SJCRH30 (cell line): Measurements from ENCODE around the gene CEP78. TPM values are rescaled to one million over a fixed set of nuclear protein-coding genes. Genes with fewer than 3 reads are reported as not detected.
A peak's percentile ranks its signal among the peaks of the same experiment; 100 is the strongest.

Experiments used
- DNase-seq, 2 experiments: peaks; one replicate each; pipeline ENCODE4 v3.0.0-alpha.2; 2015 to 2020
- H3K27ac ChIP-seq: fragments of 250-450 bp; sonication (Bioruptor Pico); 2 replicates; pipeline ENCODE4 v1.5.1; 2020; ENCODE audit warnings: mild to moderate bottlenecking, moderate library complexity
- H3K27me3 ChIP-seq: fragments of 250-450 bp; sonication (Bioruptor Pico); 2 replicates; pipeline ENCODE4 v1.5.1; 2020; ENCODE audit warnings: mild to moderate bottlenecking, moderate library complexity
- H3K36me3 ChIP-seq: fragments of 250-450 bp; sonication (Bioruptor Pico); 2 replicates; pipeline ENCODE4 v1.5.1; 2020; ENCODE audit warnings: mild to moderate bottlenecking, moderate library complexity
- H3K4me1 ChIP-seq: fragments of 250-450 bp; sonication (Bioruptor Pico); 2 replicates; pipeline ENCODE4 v1.5.1; 2020; ENCODE audit warnings: mild to moderate bottlenecking, moderate library complexity
- H3K4me3 ChIP-seq: fragments of 250-450 bp; sonication (Bioruptor Pico); 2 replicates; pipeline ENCODE4 v1.5.1; 2020; ENCODE audit warnings: mild to moderate bottlenecking, moderate library complexity
- H3K9me3 ChIP-seq: fragments of 250-450 bp; sonication (Bioruptor Pico); replicated peaks from 2 replicates; pipeline ENCODE4 v1.5.1; 2020; ENCODE audit warnings: mild to moderate bottlenecking, moderate library complexity
- total RNA-seq: library from RNA; depleted of rRNA; stranded (reverse); fragments of >200 nt; shearing (Covaris generic); gene quantifications from 2 replicates; pipeline ENCODE4 v1.2.3, GENCODE V29; 2014

The CEP78 gene
- total RNA-seq, 1 experiment from 2014 or later = 89.2 TPM

DNA sequence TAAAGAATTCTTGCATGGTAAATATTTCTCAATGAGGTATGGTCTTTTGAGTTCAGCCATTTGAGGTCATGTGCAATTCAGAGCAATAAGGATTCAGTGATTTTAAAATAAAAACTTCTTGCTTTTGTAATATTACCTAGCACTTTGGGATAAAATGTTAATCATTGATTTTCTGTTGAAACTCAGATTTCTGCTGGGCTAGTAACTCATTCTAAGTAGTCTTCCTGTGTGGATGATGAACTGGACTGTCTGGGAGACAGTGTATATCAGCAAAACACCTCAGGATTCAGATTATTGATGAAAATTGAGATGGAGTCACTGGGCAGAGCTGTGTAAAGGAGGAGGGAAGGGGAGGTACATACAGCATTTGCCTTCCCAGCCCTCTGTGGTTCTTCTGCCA, 50.2 kb downstream of the CEP78 start:
- Histone ChIP-seq H3K4me3 (no peak overlapping the region), H3K4me1 (peaks cover 19% of the 10 kb centered on the region), H3K27ac (no peak overlapping the region), H3K36me3 (no peaks in the 10 kb centered on the region), H3K27me3 (no peaks in the 10 kb centered on the region), H3K9me3 (no peaks in the 10 kb centered on the region)
- DNase-seq = no peak

DNA sequence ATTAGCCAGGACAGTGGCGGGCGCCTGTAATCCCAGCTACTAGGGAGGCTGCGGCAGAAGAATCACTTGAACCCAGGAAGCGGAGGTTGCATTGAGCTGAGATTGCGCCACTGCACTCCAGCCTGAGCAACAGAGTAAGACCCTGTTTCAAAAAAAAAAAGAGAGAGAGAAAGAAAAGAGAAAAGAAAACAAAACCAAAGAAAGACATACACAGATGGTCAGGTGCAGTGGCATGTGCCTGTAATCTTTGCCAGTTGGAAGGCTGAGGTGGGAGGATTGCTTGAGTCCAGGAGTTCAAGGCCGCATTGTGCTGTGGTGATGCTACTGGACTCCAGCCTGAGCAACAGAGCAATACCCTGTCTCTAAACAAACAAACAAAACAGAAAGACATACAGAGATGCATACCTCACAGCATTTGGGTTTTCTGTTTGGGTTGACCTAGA, 51.1 kb downstream of the CEP78 start:
- Histone ChIP-seq H3K36me3 (no peaks in the 10 kb centered on the region), H3K4me3 (no peak overlapping the region), H3K4me1 (peaks cover 22% of the 10 kb centered on the region), H3K27ac (no peak overlapping the region), H3K9me3 (no peaks in the 10 kb centered on the region), H3K27me3 (no peaks in the 10 kb centered on the region)
- no peak for DNase-seq

DNA sequence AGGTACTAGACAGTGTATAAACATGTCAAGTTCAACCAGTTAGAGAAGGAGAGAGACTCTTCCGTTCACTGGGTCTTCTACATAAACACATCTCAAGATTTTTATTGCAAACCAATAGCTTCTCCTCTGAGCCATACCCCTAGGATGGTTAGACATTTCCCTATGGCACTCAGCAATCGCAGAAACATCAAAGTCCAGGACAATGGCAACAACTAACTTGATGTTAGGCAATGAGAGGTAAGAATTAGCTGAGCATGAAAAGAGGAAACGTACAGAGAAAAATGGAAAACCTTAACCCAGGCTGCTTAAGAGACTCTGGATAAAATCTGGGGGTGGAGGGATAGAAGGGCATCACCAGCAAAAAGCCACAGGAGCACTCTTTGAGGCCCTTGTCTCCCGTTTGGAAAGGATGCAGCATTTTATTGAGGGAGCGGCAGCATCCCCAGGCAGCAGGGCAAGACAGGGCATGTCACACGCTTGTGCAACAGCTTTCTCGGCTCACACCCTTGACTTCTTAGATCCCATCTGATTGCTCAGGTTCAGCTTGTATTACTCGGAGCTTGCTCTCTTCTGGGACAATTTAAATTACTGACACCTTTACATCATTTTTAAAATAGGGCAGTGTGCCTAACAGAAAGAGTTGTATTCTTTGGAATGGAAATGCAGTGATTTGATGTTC, 52.5 kb downstream of the CEP78 start:
- no peaks in the 10 kb centered on the region for H3K36me3 ChIP-seq
- H3K27me3 ChIP-seq = no peaks in the 10 kb centered on the region
- peaks cover 11% of the 10 kb centered on the region for H3K4me1 ChIP-seq
- no peaks in the 10 kb centered on the region for H3K9me3 ChIP-seq
- no peak overlapping the region for H3K27ac ChIP-seq
- H3K4me3 ChIP-seq = no peak overlapping the region
- no peak for DNase-seq

DNA sequence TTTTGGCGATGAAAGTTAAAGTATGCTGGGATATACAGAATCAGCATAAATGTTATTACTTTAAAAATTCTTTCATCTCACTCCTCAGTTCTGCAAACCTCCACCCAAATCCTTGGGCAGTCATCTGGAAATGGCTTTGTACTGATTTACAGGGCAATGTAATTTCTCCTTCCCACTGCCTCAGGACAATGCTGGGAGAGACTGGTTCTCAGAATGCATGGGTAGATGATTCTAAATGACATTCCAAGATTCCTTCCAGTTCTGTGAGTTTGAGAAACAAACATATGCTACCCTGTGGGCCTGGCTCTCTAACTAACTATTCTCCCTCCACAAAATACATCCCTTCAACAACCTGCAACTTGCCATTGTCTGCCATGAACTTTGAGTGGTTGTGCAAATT, 53.6 kb downstream of the CEP78 start:
- H3K36me3 ChIP-seq = no peaks in the 10 kb centered on the region
- H3K27me3 ChIP-seq = no peaks in the 10 kb centered on the region
- H3K9me3 ChIP-seq = no peaks in the 10 kb centered on the region
- H3K27ac ChIP-seq = no peak overlapping the region
- no peak overlapping the region for H3K4me3 ChIP-seq
- DNase-seq = no peak
- H3K4me1 ChIP-seq = peaks cover 15% of the 10 kb centered on the region

GRCh38 chr9:78291240-78291925, 55.5 kb downstream of the CEP78 start:
- no peaks in the 10 kb centered on the region for H3K36me3 ChIP-seq
- H3K9me3 ChIP-seq = no peaks in the 10 kb centered on the region
- H3K27ac ChIP-seq = peak overlapping the region; percentile 33
- H3K4me1 ChIP-seq = peaks cover 27% of the 10 kb centered on the region
- H3K4me3 ChIP-seq = peak overlapping the region; percentile 32
- H3K27me3 ChIP-seq = no peaks in the 10 kb centered on the region
- peak; percentile 43 to 49 for DNase-seq

- H3K4me1 ChIP-seq = peaks cover 27% of the 10 kb centered on the region
- peak overlapping the region; percentile 32 for H3K4me3 ChIP-seq
- peak overlapping the region; percentile 33 for H3K27ac ChIP-seq
- H3K27me3 ChIP-seq = no peaks in the 10 kb centered on the region
- DNase-seq = peak in 1 of 2 experiments; percentile 66
- H3K9me3 ChIP-seq = no peaks in the 10 kb centered on the region
- H3K36me3 ChIP-seq = no peaks in the 10 kb centered on the region
Measured at GRCh38 chr9:78292026-78292425, 56.2 kb downstream of the CEP78 start.

GRCh38 chr9:78292716-78293497, 57.0 kb downstream of the CEP78 start:
- Histone ChIP-seq H3K27ac (no peak overlapping the region), H3K4me3 (no peak overlapping the region), H3K27me3 (no peaks in the 10 kb centered on the region), H3K4me1 (peaks cover 27% of the 10 kb centered on the region), H3K36me3 (no peaks in the 10 kb centered on the region), H3K9me3 (no peaks in the 10 kb centered on the region)
- no peak for DNase-seq

DNA sequence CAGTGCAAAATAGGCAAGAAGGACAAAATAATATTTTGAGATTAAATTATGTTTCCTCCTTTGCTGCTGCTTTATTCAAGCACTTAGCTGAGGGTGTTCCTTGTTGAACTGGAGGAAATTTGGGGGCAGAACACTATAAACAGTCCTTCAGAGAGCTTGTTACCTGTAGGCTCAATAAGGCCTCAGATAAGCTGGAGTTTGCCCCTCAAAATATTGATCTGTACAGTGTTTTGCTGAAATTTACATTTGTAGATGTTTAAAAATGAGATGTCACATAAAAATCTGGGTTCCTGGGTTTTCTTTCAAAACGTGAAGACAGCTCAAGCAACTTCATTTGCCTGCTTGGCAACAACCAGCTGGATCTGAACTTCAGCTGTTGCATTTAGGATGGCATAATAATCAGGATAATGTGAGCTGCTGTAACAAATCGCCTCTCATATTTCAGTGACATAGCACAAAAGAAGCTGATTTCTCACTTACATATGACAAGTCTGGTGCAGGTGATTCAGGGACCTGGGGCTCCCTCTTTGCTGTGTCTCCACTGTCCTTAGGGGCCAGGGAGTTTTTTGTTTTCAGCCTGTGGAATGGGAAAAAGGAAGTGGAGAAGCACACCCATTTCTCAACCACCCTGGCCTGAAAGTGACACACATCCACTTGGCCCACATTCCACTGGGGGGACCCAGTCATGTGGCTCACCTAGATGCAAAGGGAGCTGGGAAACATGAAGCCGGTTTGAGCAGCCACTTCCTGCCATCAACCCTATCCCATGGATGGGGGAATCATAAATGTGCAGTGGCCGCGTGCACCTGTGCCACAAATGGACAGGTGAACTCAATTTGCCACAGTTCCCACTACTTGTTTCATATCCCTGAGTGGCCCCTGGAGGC, 58.7 kb downstream of the CEP78 start:
- Histone ChIP-seq H3K27me3 (no peaks in the 10 kb centered on the region), H3K36me3 (no peaks in the 10 kb centered on the region), H3K27ac (peak overlapping the region; percentile 22), H3K9me3 (no peaks in the 10 kb centered on the region), H3K4me1 (peaks cover 30% of the 10 kb centered on the region), H3K4me3 (no peak overlapping the region)
- peak in 1 of 2 experiments; percentile 60 for DNase-seq

GRCh38 chr9:78295177-78295575, 59.3 kb downstream of the CEP78 start:
- H3K36me3 ChIP-seq = peaks cover 3% of the 10 kb centered on the region; the same call in 1 of the 2 replicates
- DNase-seq = no peak
- peaks cover 30% of the 10 kb centered on the region for H3K4me1 ChIP-seq
- no peaks in the 10 kb centered on the region for H3K27me3 ChIP-seq
- H3K9me3 ChIP-seq = no peaks in the 10 kb centered on the region
- H3K4me3 ChIP-seq = no peak overlapping the region
- H3K27ac ChIP-seq = peak overlapping the region; percentile 93; the same call in 1 of the 2 replicates

DNA sequence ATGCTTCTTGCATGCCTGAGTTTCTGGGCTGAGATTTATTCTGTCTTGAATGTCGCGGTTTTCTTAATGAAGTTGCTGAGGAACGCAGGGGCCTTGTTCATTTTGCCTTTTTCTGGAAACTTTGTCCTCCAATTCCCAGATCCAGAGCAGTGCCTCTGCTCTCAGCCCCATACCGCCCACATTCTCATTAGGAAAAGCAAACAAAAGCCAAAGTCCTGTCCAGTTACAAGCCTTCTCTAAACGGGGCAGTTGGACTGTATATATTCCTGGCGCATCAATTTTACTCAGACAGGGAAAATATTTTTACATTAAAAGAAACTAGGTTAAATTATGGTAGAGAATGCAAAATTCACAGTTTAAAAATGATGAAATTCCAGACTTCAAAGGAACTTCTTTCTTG, 59.9 kb downstream of the CEP78 start:
- DNase-seq = peak in 1 of 2 experiments; percentile 61
- H3K4me3 ChIP-seq = peak overlapping the region; percentile 79
- peaks cover 30% of the 10 kb centered on the region for H3K4me1 ChIP-seq
- H3K9me3 ChIP-seq = no peaks in the 10 kb centered on the region
- peak overlapping the region; percentile 93 for H3K27ac ChIP-seq
- peaks cover 5% of the 10 kb centered on the region; the same call in 1 of the 2 replicates for H3K36me3 ChIP-seq
- no peaks in the 10 kb centered on the region for H3K27me3 ChIP-seq

DNA sequence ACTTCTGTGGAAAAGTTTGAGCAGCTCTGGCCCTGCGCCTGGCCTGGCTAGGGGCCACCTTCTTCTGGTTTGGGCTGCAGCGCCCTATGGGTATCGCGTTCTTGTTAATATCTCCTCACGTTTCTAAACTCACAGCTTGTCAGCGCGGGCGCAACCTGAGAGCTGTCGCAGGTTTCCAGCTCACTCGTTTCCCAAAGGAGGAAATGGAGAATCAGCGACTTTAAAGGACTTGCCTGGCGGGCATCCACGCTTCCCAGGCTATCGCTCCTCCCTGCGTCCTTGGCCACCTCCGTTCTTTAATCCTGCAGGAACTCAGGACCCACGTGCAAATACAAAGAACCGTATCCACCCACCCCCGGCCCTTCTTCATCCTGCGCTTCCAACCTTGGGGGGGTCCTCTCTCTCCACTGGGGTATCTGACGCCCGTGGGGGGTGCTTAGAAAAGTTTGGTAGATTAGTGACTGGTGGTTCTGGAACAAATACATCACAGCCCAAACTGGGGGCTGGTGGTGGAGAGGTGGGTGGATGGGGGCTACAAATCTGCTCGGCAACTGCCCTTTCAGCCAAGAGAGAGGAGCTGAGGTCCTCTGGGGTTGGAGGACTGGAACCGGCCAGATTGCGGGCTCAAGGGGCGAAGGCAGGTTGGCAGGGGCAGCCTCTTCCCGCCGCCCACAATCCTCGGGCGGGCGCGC, 60.5 kb downstream of the CEP78 start:
- Histone ChIP-seq H3K27me3 (no peaks in the 10 kb centered on the region), H3K36me3 (peaks cover 11% of the 10 kb centered on the region), H3K27ac (peak overlapping the region; percentile 93), H3K4me1 (peaks cover 27% of the 10 kb centered on the region), H3K4me3 (peak overlapping the region; percentile 79), H3K9me3 (no peaks in the 10 kb centered on the region)
- peak; percentile 76 to 85 for DNase-seq

GRCh38 chr9:78296893-78297671, 61.2 kb downstream of the CEP78 start, which contains the start of gene PSAT1:
TSS of gene PSAT1 (plus strand) at chr9:78297125. CDS start at chr9:78297211, 86 bp downstream.
- Histone ChIP-seq H3K27ac (peak within 1 kb of the TSS; percentile 93), H3K4me1 (peaks cover 20% of the 10 kb centered on the region), H3K27me3 (no peaks in the 10 kb centered on the region), H3K4me3 (peak within 1 kb of the TSS; percentile 79), H3K36me3 (peaks cover 18% of the 10 kb centered on the region), H3K9me3 (no peaks in the 10 kb centered on the region)
- peak; percentile 97 to 99 for DNase-seq

- H3K4me1 ChIP-seq = peaks cover 20% of the 10 kb centered on the region
- peaks cover 23% of the 10 kb centered on the region for H3K36me3 ChIP-seq
- H3K27me3 ChIP-seq = no peaks in the 10 kb centered on the region
- H3K27ac ChIP-seq = peak overlapping the region; percentile 93
- no peaks in the 10 kb centered on the region for H3K9me3 ChIP-seq
- DNase-seq = peak in 1 of 2 experiments; percentile 74
- peak overlapping the region; percentile 79 for H3K4me3 ChIP-seq
Measured at GRCh38 chr9:78297672-78297961, 61.7 kb downstream of the CEP78 start.
